ENCODE results near the gene QARS1.

Gene QARS1

DNA sequence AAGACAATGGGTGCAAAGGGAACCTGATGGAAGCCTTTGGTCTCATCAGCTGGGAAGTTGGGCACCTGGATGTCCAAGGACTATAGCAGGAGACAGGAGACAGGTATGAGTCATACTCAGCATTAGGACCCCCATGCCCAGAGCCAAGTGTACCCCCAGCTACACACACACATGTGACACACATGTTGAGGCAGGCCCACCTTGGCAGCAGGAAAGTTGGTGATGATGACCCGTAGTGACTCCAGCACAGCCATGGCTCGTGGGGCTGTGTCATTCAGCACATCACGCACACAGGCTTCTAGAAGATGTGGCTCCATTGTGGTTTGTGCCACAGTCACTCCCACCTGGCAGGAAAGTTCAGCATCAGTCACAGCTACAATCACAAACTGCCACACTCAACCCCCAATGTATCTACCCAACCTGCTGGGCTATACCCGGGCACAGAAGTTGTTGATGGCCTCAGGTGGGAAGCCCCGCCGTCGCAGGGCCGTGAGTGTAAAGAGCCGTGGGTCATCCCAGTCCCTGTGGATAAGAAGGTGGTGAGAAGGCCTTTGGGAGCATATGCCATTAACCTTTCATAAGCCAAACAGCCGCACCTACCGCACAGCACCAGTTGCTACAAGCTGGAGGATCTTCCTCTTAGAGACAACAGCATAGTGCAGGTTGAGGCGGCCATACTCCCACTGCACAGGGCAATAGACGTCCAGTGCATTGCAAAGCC lies 5.5 kb downstream of the QARS1 start:
- Histone ChIP-seq H3K4me3 (ENCODE audit: severe bottlenecking) (no peak overlapping the region), H3K27ac (ENCODE audit: poor library complexity, severe bottlenecking) (peak overlapping the region; percentile 23), H3K36me3 (ENCODE audit: low read depth) (peaks cover 56% of the 10 kb centered on the region), H3K4me1 (ENCODE audit: insufficient read depth, poor library complexity, severe bottlenecking) (no peaks in the 10 kb centered on the region), H3K27me3 (ENCODE audit: insufficient read depth, poor library complexity, severe bottlenecking) (no peaks in the 10 kb centered on the region), H3K9me3 (ENCODE audit: severe bottlenecking) (no peaks in the 10 kb centered on the region)
- DNase-seq (ENCODE audit: low spot score) (no peak), ATAC-seq (ENCODE audit: low read depth) (no peak)
- TF ChIP-seq CTCF (IDR thresholded peaks at IDR 0.05; ENCODE audit: poor library complexity, severe bottlenecking): no peak

DNA sequence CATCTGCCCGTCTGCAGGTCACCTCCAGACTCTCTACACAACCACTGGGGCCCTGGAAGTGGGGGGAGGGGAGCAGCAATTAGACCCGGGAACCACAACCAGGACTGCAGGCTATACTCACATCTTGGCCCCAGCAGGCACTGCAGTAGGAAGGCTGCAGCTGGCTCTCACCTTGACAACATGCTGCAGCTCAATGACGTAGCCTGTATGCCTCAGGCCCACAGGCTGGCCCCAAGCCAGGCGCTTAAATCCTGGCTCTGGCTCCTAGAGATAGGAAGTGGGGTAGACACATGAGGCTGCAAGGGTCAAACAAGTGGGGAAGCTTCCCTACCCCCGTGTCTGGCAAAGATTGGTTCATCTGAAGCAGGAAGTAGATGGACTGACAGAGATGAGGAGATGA lies 6.1 kb downstream of the QARS1 start:
- H3K36me3 ChIP-seq (ENCODE audit: low read depth): peaks cover 55% of the 10 kb centered on the region
- H3K4me3 ChIP-seq (ENCODE audit: severe bottlenecking): no peak overlapping the region
- DNase-seq (ENCODE audit: low spot score): no peak
- H3K27ac ChIP-seq (ENCODE audit: poor library complexity, severe bottlenecking): peak overlapping the region; percentile 23
- no peaks in the 10 kb centered on the region for H3K27me3 ChIP-seq (ENCODE audit: insufficient read depth, poor library complexity, severe bottlenecking)
- H3K9me3 ChIP-seq (ENCODE audit: severe bottlenecking): no peaks in the 10 kb centered on the region
- ATAC-seq (ENCODE audit: low read depth): no peak
- no peaks in the 10 kb centered on the region for H3K4me1 ChIP-seq (ENCODE audit: insufficient read depth, poor library complexity, severe bottlenecking)
- no peak for TF ChIP-seq CTCF (IDR thresholded peaks at IDR 0.05; ENCODE audit: poor library complexity, severe bottlenecking)

GRCh38 chr3:49093853-49094767 lies 10.4 kb downstream of the QARS1 start, which contains the start of gene QRICH1:
TSS of gene QRICH1 (minus strand) at chr3:49094071. CDS start at chr3:49077017, 17,054 bp downstream.
- H3K4me1 ChIP-seq (ENCODE audit: insufficient read depth, poor library complexity, severe bottlenecking): peaks cover 3% of the 10 kb centered on the region
- no peaks in the 10 kb centered on the region for H3K27me3 ChIP-seq (ENCODE audit: insufficient read depth, poor library complexity, severe bottlenecking)
- peak; percentile 83 for ATAC-seq (ENCODE audit: low read depth)
- H3K9me3 ChIP-seq (ENCODE audit: severe bottlenecking): no peaks in the 10 kb centered on the region
- DNase-seq (ENCODE audit: low spot score): peak; percentile 96
- H3K36me3 ChIP-seq (ENCODE audit: low read depth): peaks cover 49% of the 10 kb centered on the region
- peak within 1 kb of the TSS; percentile 84 for H3K27ac ChIP-seq (ENCODE audit: poor library complexity, severe bottlenecking)
- peak within 1 kb of the TSS; percentile 94 for H3K4me3 ChIP-seq (ENCODE audit: severe bottlenecking)
- TF ChIP-seq CTCF (IDR thresholded peaks at IDR 0.05; ENCODE audit: poor library complexity, severe bottlenecking): peak; percentile 76

GRCh38 chr3:49092938-49093852 lies 11.4 kb downstream of the QARS1 start:
- Histone ChIP-seq H3K4me3 (ENCODE audit: severe bottlenecking) (peak overlapping the region; percentile 94), H3K27me3 (ENCODE audit: insufficient read depth, poor library complexity, severe bottlenecking) (no peaks in the 10 kb centered on the region), H3K36me3 (ENCODE audit: low read depth) (peaks cover 41% of the 10 kb centered on the region), H3K27ac (ENCODE audit: poor library complexity, severe bottlenecking) (peak overlapping the region; percentile 84), H3K9me3 (ENCODE audit: severe bottlenecking) (no peaks in the 10 kb centered on the region), H3K4me1 (ENCODE audit: insufficient read depth, poor library complexity, severe bottlenecking) (peaks cover 3% of the 10 kb centered on the region)
- DNase-seq (ENCODE audit: low spot score) (no peak), ATAC-seq (ENCODE audit: low read depth) (peak; percentile 7; the same call in 2 of the 3 replicates)
- TF ChIP-seq CTCF (IDR thresholded peaks at IDR 0.05; ENCODE audit: poor library complexity, severe bottlenecking): no peak

Data from RWPE2 (cell line).